Stomach (tissue), 4 donors: ENCODE results near the gene CSNK1G1.

ENCODE experiments used
- EP300 ChIP-seq: sonication (generic); formaldehyde crosslinking; IDR thresholded peaks from one replicate; pipeline ENCODE4 v1.6.1; 2017; ENCODE audit warnings: antibody characterized with exemption
- POLR2A ChIP-seq, 4 donors: fragments of 450-650 bp; IDR thresholded peaks; one replicate each; pipeline ENCODE4 v1.6.1; 2016; ENCODE audit warnings: antibody characterized with exemption in 4 of 4, control low read depth in 2 of 4, mild to moderate bottlenecking in 1 of 4, moderate library complexity in 1 of 4
- POLR2AphosphoS5 ChIP-seq, 3 donors: sonication (generic); formaldehyde crosslinking; IDR thresholded peaks; one replicate each; pipeline ENCODE4 v1.6.1; 2016; ENCODE audit warnings: antibody characterized with exemption in 3 of 3
- TF ChIP-seq, protein P1 (sequence below), 7 experiments: fragments of 450-650 bp in 4 of 7; fragments of 200-600 bp in 3 of 7; sonication (generic) in 3 of 7; IDR thresholded peaks; one replicate each; pipeline ENCODE4 v1.5.1; 2016 to 2019; ENCODE audit warnings: antibody characterized with exemption in 7 of 7, control low read depth in 2 of 7, mild to moderate bottlenecking in 1 of 7

DNA sequence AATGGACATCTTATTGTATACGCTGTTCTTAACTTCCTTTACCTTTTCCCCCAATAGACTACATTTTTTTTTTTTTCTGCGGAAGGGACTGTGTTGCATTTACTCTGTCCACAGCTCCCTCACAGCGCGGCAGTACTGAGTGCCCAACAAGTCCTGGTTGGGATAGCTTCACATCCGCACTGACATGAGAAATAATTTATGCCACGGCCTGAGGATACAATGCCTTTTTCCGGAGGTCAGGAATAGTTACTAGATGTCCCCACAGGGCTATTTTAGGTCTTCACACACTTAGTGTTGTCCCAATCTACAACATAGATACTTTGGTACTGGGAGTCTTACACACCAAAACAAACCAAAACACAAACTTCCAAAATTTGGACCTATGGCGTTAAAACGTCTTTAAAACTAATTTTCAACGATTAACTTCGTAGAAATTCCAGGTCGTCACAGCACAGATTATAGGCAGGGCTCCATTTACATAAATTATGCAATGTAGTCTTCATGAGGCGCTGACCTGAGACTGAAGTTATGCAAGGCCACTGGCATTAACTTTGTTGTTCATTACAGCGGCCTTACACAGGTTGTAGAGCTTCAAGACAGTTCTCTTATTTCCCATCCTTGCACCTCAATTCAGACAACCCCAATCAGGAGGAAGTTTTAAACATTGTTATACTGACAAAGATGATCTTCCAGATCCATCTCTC is 192.2 kb downstream of the CSNK1G1 start:
- TF ChIP-seq, protein P1, sequence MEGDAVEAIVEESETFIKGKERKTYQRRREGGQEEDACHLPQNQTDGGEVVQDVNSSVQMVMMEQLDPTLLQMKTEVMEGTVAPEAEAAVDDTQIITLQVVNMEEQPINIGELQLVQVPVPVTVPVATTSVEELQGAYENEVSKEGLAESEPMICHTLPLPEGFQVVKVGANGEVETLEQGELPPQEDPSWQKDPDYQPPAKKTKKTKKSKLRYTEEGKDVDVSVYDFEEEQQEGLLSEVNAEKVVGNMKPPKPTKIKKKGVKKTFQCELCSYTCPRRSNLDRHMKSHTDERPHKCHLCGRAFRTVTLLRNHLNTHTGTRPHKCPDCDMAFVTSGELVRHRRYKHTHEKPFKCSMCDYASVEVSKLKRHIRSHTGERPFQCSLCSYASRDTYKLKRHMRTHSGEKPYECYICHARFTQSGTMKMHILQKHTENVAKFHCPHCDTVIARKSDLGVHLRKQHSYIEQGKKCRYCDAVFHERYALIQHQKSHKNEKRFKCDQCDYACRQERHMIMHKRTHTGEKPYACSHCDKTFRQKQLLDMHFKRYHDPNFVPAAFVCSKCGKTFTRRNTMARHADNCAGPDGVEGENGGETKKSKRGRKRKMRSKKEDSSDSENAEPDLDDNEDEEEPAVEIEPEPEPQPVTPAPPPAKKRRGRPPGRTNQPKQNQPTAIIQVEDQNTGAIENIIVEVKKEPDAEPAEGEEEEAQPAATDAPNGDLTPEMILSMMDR (IDR thresholded peaks at IDR 0.05): no peak
- TF ChIP-seq POLR2A (IDR thresholded peaks at IDR 0.05) (no peak), POLR2AphosphoS5 (IDR thresholded peaks at IDR 0.05) (no peak), EP300 (no peak)
